H9 (cell line): Measurements from ENCODE around the gene ACBD5. TPM values are rescaled to one million over a fixed set of nuclear protein-coding genes. Genes with fewer than 3 reads are reported as not detected.
A peak's percentile ranks its signal among the peaks of the same experiment; 100 is the strongest.

Source experiments
- DNase-seq: peaks from one replicate; pipeline ENCODE4 v3.0.0-alpha.2; 2017
- H2AFZ ChIP-seq: one replicate; pipeline ENCODE4 v1.6.1; 2013; ENCODE audit warnings: mild to moderate bottlenecking, low read length, control low read depth, moderate library complexity
- H2AK5ac ChIP-seq: 2 replicates; pipeline ENCODE4 v1.6.1; 2013; ENCODE audit warnings: low read length, control low read depth, mixed read lengths; ENCODE audit not compliant: insufficient read length
- H2BK120ac ChIP-seq: one replicate; pipeline ENCODE4 v1.6.1; 2013; ENCODE audit warnings: low read depth, mild to moderate bottlenecking, low read length, control low read depth, inconsistent platforms; ENCODE audit not compliant: poor library complexity, severe bottlenecking
- H2BK12ac ChIP-seq: 2 replicates; pipeline ENCODE4 v1.6.1; 2013; ENCODE audit warnings: low read length, control low read depth, mixed read lengths, low read depth; ENCODE audit not compliant: insufficient read length
- H2BK15ac ChIP-seq: 2 replicates; pipeline ENCODE4 v1.6.1; 2013; ENCODE audit warnings: low read depth, low read length, control low read depth
- H2BK20ac ChIP-seq: one replicate; pipeline ENCODE4 v1.6.1; 2013; ENCODE audit warnings: low read depth, mild to moderate bottlenecking, low read length, control low read depth, inconsistent platforms; ENCODE audit not compliant: poor library complexity, severe bottlenecking
- H2BK5ac ChIP-seq: 2 replicates; pipeline ENCODE4 v1.6.1; 2013; ENCODE audit warnings: low read length, control low read depth, mixed read lengths; ENCODE audit not compliant: insufficient read length
- H3K14ac ChIP-seq: 2 replicates; pipeline ENCODE4 v1.6.1; 2013; ENCODE audit warnings: low read length, control low read depth; ENCODE audit not compliant: insufficient read depth
- H3K18ac ChIP-seq: 2 replicates; pipeline ENCODE4 v1.6.1; 2013; ENCODE audit warnings: low read depth, mild to moderate bottlenecking, mixed read lengths, low read length, control low read depth; ENCODE audit not compliant: insufficient read length
- H3K23ac ChIP-seq: 2 replicates; pipeline ENCODE4 v1.6.1; 2013; ENCODE audit warnings: low read length, control low read depth, mixed read lengths, low read depth; ENCODE audit not compliant: insufficient read length
- H3K23me2 ChIP-seq: 2 replicates; pipeline ENCODE4 v1.6.1; 2013; ENCODE audit warnings: low read depth, mild to moderate bottlenecking, mixed read lengths, low read length, control low read depth; ENCODE audit not compliant: insufficient read length, poor library complexity, severe bottlenecking
- H3K27ac ChIP-seq: 2 replicates; pipeline ENCODE4 v1.5.1; 2013; ENCODE audit warnings: low read length, control low read depth, mixed read lengths, low read depth; ENCODE audit not compliant: insufficient read length
- H3K27me3 ChIP-seq: 2 replicates; pipeline ENCODE4 v1.6.1; 2013; ENCODE audit warnings: low read length, control low read depth, inconsistent platforms; ENCODE audit not compliant: insufficient read depth
- H3K4ac ChIP-seq: 2 replicates; pipeline ENCODE4 v1.6.1; 2013; ENCODE audit warnings: low read depth, mild to moderate bottlenecking, control low read depth, inconsistent platforms, low read length, moderate library complexity
- H3K4me1 ChIP-seq: 2 replicates; pipeline ENCODE4 v1.6.1; 2013; ENCODE audit warnings: low read length, control low read depth, inconsistent platforms; ENCODE audit not compliant: insufficient read depth
- H3K4me2 ChIP-seq: 2 replicates; pipeline ENCODE4 v1.6.1; 2013; ENCODE audit warnings: low read length, control low read depth, mixed read lengths; ENCODE audit not compliant: insufficient read length, insufficient read depth
- H3K56ac ChIP-seq: 2 replicates; pipeline ENCODE4 v1.6.1; 2013; ENCODE audit warnings: low read depth, mild to moderate bottlenecking, mixed read lengths, low read length, control low read depth; ENCODE audit not compliant: insufficient read length
- H3K79me1 ChIP-seq: 2 replicates; pipeline ENCODE4 v1.6.1; 2013; ENCODE audit warnings: low read depth, mild to moderate bottlenecking, moderate library complexity, low read length, control low read depth, inconsistent platforms; ENCODE audit not compliant: insufficient read depth, poor library complexity, severe bottlenecking
- H3K79me2 ChIP-seq: 2 replicates; pipeline ENCODE4 v1.6.1; 2013; ENCODE audit warnings: low read length, control low read depth, inconsistent platforms; ENCODE audit not compliant: insufficient read depth
- H3K9ac ChIP-seq: 2 replicates; pipeline ENCODE4 v1.6.1; 2013; ENCODE audit warnings: low read length, control low read depth, mixed read lengths; ENCODE audit not compliant: insufficient read length; ENCODE audit errors: extremely low read depth
- H3K9me3 ChIP-seq: one replicate; pipeline ENCODE4 v1.6.1; 2013; ENCODE audit warnings: low read depth, low read length, inconsistent platforms; ENCODE audit not compliant: control insufficient read depth
- H3T11ph ChIP-seq: one replicate; pipeline ENCODE4 v1.6.1; 2013; ENCODE audit warnings: mild to moderate bottlenecking, low read length, control low read depth, inconsistent platforms
- H4K20me1 ChIP-seq: one replicate; pipeline ENCODE4 v1.6.1; 2013; ENCODE audit not compliant: control insufficient read depth, insufficient read length, insufficient read depth
- H4K5ac ChIP-seq: 2 replicates; pipeline ENCODE4 v1.6.1; 2013; ENCODE audit warnings: low read depth, mild to moderate bottlenecking, mixed read lengths, low read length, control low read depth; ENCODE audit not compliant: insufficient read length
- H4K8ac ChIP-seq: replicated peaks from 2 replicates; pipeline ENCODE4 v1.6.1; 2013; ENCODE audit warnings: low read length, control low read depth, mixed read lengths, low read depth; ENCODE audit not compliant: insufficient read length
- H4K91ac ChIP-seq: 2 replicates; pipeline ENCODE4 v1.6.1; 2013; ENCODE audit warnings: low read depth, mild to moderate bottlenecking, moderate library complexity, mixed read lengths, low read length, control low read depth; ENCODE audit not compliant: insufficient read length
- H3K27ac Mint-ChIP-seq, 3 experiments: 2 replicates in 2 of 3; 3 replicates in 1 of 3; pipeline ENCODE4 v1.8.0; 2020 to 2021; ENCODE audit warnings: mixed read lengths in 3 of 3, mild to moderate bottlenecking in 1 of 3, moderate library complexity in 1 of 3
- H3K27me3 Mint-ChIP-seq: 2 replicates; pipeline ENCODE4 v1.8.0; 2021; ENCODE audit warnings: low read depth, mild to moderate bottlenecking, moderate library complexity, mixed read lengths
- H3K36me3 Mint-ChIP-seq, 3 experiments: 2 replicates in 2 of 3; 3 replicates in 1 of 3; pipeline ENCODE4 v1.8.0; 2020 to 2021; ENCODE audit warnings: low read depth in 3 of 3, mixed read lengths in 3 of 3; ENCODE audit not compliant: insufficient read depth in 1 of 3
- H3K4me1 Mint-ChIP-seq, 2 experiments: 2 replicates each; pipeline ENCODE4 v1.8.0; 2020; ENCODE audit warnings: mixed read lengths in 2 of 2
- H3K4me3 Mint-ChIP-seq, 2 experiments: 2 replicates in 1 of 2; 3 replicates in 1 of 2; pipeline ENCODE4 v1.8.0; 2020 to 2021; ENCODE audit warnings: mild to moderate bottlenecking in 2 of 2, mixed read lengths in 2 of 2, moderate library complexity in 1 of 2
- H3K9me3 Mint-ChIP-seq, 2 experiments: 2 replicates in 1 of 2; 3 replicates in 1 of 2; pipeline ENCODE4 v1.8.0; 2020; ENCODE audit warnings: mild to moderate bottlenecking in 2 of 2, mixed read lengths in 2 of 2, moderate library complexity in 1 of 2
- CTCF ChIP-seq: fragments of 200-600 bp; sonication (generic); conservative IDR thresholded peaks from 3 replicates; pipeline ENCODE4 v1.8.0; 2021; ENCODE audit warnings: antibody characterized with exemption, mild to moderate bottlenecking
- WGBS: extraction: QIAGEN DNeasy Blood & Tissue Kit; methylation state at CpG from one replicate; pipeline ENCODE4 v1.1.7; 2013; ENCODE audit warnings: missing lambda C conversion rate, low lambda C conversion rate, mixed read lengths; ENCODE audit not compliant: insufficient read length; ENCODE audit errors: extremely low coverage; 5-methylcytosine and 5-hydroxymethylcytosine counted together
- total RNA-seq: library from RNA; stranded (reverse); gene quantifications from 2 replicates; pipeline ENCODE4 v1.2.1, GENCODE V29; 2021

ACBD5 gene
- total RNA-seq, 1 experiment from 2014 or later = 14.2 TPM

- Mint-ChIP-seq H3K27ac (no peak overlapping the region), H3K4me1 (no peaks in the 10 kb centered on the region), H3K27me3 (no peaks in the 10 kb centered on the region), H3K36me3 (peaks cover 5 to 17% (median 14%) of the 10 kb centered on the region in 3 experiments; a peak in 6 of 7 replicates), H3K4me3 (no peak overlapping the region), H3K9me3 (no peaks in the 10 kb centered on the region; a peak in 1 of 5 replicates)
- no peak overlapping the region for H4K8ac ChIP-seq
- H2BK20ac ChIP-seq = no peak overlapping the region
- no peak overlapping the region for H3K9ac ChIP-seq
- H2BK5ac ChIP-seq = no peak overlapping the region
- no peaks in the 10 kb centered on the region for H3K79me1 ChIP-seq
- WGBS = no CpG with 5 or more reads among the region's 5 CpGs
- peak; percentile 46 for DNase-seq
- no peak overlapping the region for H2AK5ac ChIP-seq
- H3K27ac ChIP-seq = no peak overlapping the region
- H3K27me3 ChIP-seq = no peaks in the 10 kb centered on the region
- H4K20me1 ChIP-seq = no peaks in the 10 kb centered on the region
- TF ChIP-seq CTCF = peak; percentile 79
- no peak overlapping the region for H4K91ac ChIP-seq
- no peaks in the 10 kb centered on the region for H3K79me2 ChIP-seq
- no peak overlapping the region for H3T11ph ChIP-seq
- no peak overlapping the region for H3K4ac ChIP-seq
- H3K14ac ChIP-seq = no peak overlapping the region
- H2BK12ac ChIP-seq = no peak overlapping the region
- no peak overlapping the region for H3K4me2 ChIP-seq
- H3K23ac ChIP-seq = no peak overlapping the region
- no peak overlapping the region for H2BK120ac ChIP-seq
- H4K5ac ChIP-seq = no peak overlapping the region
- no peaks in the 10 kb centered on the region for H3K23me2 ChIP-seq
- no peak overlapping the region for H2BK15ac ChIP-seq
- H3K56ac ChIP-seq = no peak overlapping the region
- H3K9me3 ChIP-seq = no peaks in the 10 kb centered on the region
- no peak overlapping the region for H3K18ac ChIP-seq
- H3K4me1 ChIP-seq = no peaks in the 10 kb centered on the region
- no peak overlapping the region for H2AFZ ChIP-seq
These were observed 16.6 kb downstream of the ACBD5 start for GRCh38 chr10:27223964-27224363.
